K562 (cell line): ENCODE results near the gene SNAPC2. TPM values are rescaled to one million over a fixed set of nuclear protein-coding genes. Genes with fewer than 3 reads are reported as not detected.

Experiments
- ARID3A ChIP-seq: IDR thresholded peaks from 2 replicates; pipeline ENCODE4 v1.6.1; 2012; ENCODE audit warnings: low read depth, low read length, improper control_type of control experiment, borderline replicate concordance
- CREB1 ChIP-seq, 2 experiments: sonication (generic) in 1 of 2; formaldehyde crosslinking in 1 of 2; IDR thresholded peaks; 2 replicates each; pipeline versions ENCODE4 v1.6.1 to v1.8.0; 2012 to 2022; ENCODE audit warnings: inconsistent platforms in 1 of 2, mild to moderate bottlenecking in 1 of 2, missing genetic modification reagents in 1 of 2, moderate library complexity in 1 of 2
- E2F3 ChIP-seq: fragments of 250-450 bp; sonication (Bioruptor Pico); IDR thresholded peaks from 2 replicates; pipeline ENCODE4 v1.4.0; 2020; ENCODE audit warnings: mild to moderate bottlenecking
- ESRRA ChIP-seq: fragments of 450-650 bp; IDR thresholded peaks from 2 replicates; pipeline ENCODE4 v1.6.1; 2014; ENCODE audit warnings: low read depth, mild to moderate bottlenecking, moderate library complexity, borderline replicate concordance
- ESRRB ChIP-seq: fragments of 250-450 bp; sonication (Bioruptor Pico); IDR thresholded peaks from 2 replicates; pipeline ENCODE4 v1.5.0; 2020; ENCODE audit warnings: mild to moderate bottlenecking, moderate library complexity, borderline replicate concordance
- MCM5 ChIP-seq: fragments of 450-650 bp; IDR thresholded peaks from 2 replicates; pipeline ENCODE4 v1.6.1; 2016; ENCODE audit warnings: low read depth
- NCOA1 ChIP-seq: fragments of 450-650 bp; IDR thresholded peaks from 2 replicates; pipeline ENCODE4 v1.6.1; 2016; ENCODE audit warnings: low read depth
- NFE2 ChIP-seq: IDR thresholded peaks from 2 replicates; pipeline ENCODE4 v1.6.1; 2014; ENCODE audit warnings: antibody characterized with exemption, low read depth
- PRDM10 ChIP-seq: fragments of 450-650 bp; IDR thresholded peaks from 2 replicates; pipeline ENCODE4 v1.6.1; 2018; ENCODE audit not compliant: partially characterized antibody
- RNF219 ChIP-seq: fragments of 250-450 bp; sonication (Bioruptor Pico); IDR thresholded peaks from 2 replicates; pipeline ENCODE4 v1.5.0; 2022; ENCODE audit warnings: mild to moderate bottlenecking
- SETDB1 ChIP-seq: IDR thresholded peaks from one replicate; pipeline ENCODE4 v1.6.1; 2012; ENCODE audit warnings: low read length, control low read depth, inconsistent platforms
- ZBTB11 ChIP-seq, 3 experiments: fragments of 200-800 bp in 1 of 3; fragments of 250-450 bp in 1 of 3; fragments of 450-650 bp in 1 of 3; sonication (Bioruptor Pico) in 1 of 3; sonication (Bioruptor generic) in 1 of 3; formaldehyde crosslinking in 1 of 3; IDR thresholded peaks; 2 replicates each; pipeline versions ENCODE4 v1.6.1 to v1.8.0; 2016 to 2022; ENCODE audit warnings: mild to moderate bottlenecking in 2 of 3, missing genetic modification characterization in 2 of 3, missing compliant biosample characterization in 1 of 3, moderate library complexity in 1 of 3
- ZNF280B ChIP-seq: fragments of 250-450 bp; sonication (Bioruptor Pico); IDR thresholded peaks from 2 replicates; pipeline ENCODE4 v1.5.1; 2021; ENCODE audit warnings: mild to moderate bottlenecking
- ZNF444 ChIP-seq: fragments of 250-450 bp; sonication (Bioruptor Pico); IDR thresholded peaks from 2 replicates; pipeline ENCODE4 v1.4.0; 2020; ENCODE audit warnings: mild to moderate bottlenecking, moderate library complexity
- polyA plus RNA-seq, 8 experiments: library from polyadenylated mRNA; depleted of rRNA in 4 of 8; stranded (reverse) in 5 of 8; unstranded in 3 of 8; fragments of >200 nt; fragmentation: Nextera tagmentation in 2 of 8; fragmentation: Illumina TruSeq in 1 of 8; extraction: Ambion mirVana in 2 of 8; extraction: Trizol in 1 of 8; gene quantifications; 2 replicates each; pipeline versions ENCODE4 v1.2.1 to v1.2.3, GENCODE V29; 2011 to 2014; ENCODE audit warnings: inconsistent platforms in 1 of 8, missing spikeins in 1 of 8
- total RNA-seq, 7 experiments: library from RNA; depleted of rRNA in 6 of 7; stranded (reverse); fragments of >200 nt in 6 of 7; fragmentation: Illumina TruSeq in 2 of 7; extraction: Trizol in 2 of 7; gene quantifications; 2 replicates each; pipeline versions ENCODE4 v1.2.1 to v1.2.3, GENCODE V29; 2011 to 2021; ENCODE audit warnings: low replicate concordance in 1 of 7

SNAPC2 gene
- total and polyA plus RNA-seq, 9 of the 15 experiments (the other 6 are each of a cell fraction or from before 2014, with no cell fraction given) = 0.59 to 45.1 (median 15.3) TPM

- TF ChIP-seq RNF219 (CRISPR knock-in tag) (no peak), ESRRB (CRISPR knock-in tag) (no peak), PRDM10 (peak; percentile 96), NFE2 (no peak), ARID3A (no peak), E2F3 (CRISPR knock-in tag) (no peak), CREB1 (IDR thresholded peaks at IDR 0.05) (0 out of 2 replicates have a peak, but pooled peaks have one; percentile 30), CREB1 (CRISPR knock-in tag; IDR thresholded peaks at IDR 0.05) (no peak), NCOA1 (no peak), SETDB1 (no peak), MCM5 (no peak), ZNF280B (CRISPR knock-in tag) (no peak), ZBTB11 (CRISPR knock-in tag; IDR thresholded peaks at IDR 0.05) (no peak), ESRRA (0 out of 2 replicates have a peak, but pooled peaks have one; percentile 27), ZNF444 (CRISPR knock-in tag) (no peak)
Observed at GRCh38 chr19:7888145-7888825, 31.9 kb upstream of the SNAPC2 start, which contains the start of gene LRRC8E (continued).
